PC-9 (cell line): ENCODE data around the gene MACROD2. TPM values are rescaled to one million over a fixed set of nuclear protein-coding genes. Genes with fewer than 3 reads are reported as not detected.

Experiments used
- BruUV-seq: library from RNA; stranded (reverse); fragments of 400-500 nt; replicated peaks from 2 replicates; lab custom pipeline; 2021; lab: Mats Ljungman, UMichigan
- CTCF ChIA-PET: fragments of 300-600 bp; sonication (Branson Sonifier 250); formaldehyde crosslinking; loops from one replicate; lab custom pipeline; 2022; ENCODE audit warnings: antibody characterized with exemption; lab: Charles Lee
- POLR2A ChIA-PET: fragments of 300-600 bp; sonication (Branson Sonifier 250); formaldehyde crosslinking; loops from one replicate; lab custom pipeline; 2022; ENCODE audit warnings: antibody characterized with exemption; ENCODE audit not compliant: unreplicated experiment; lab: Charles Lee
- DNase-seq, 2 experiments: peaks; one replicate each; pipeline versions ENCODE4 v3.0.0 to v3.0.0-alpha.2; 2015 to 2022; ENCODE audit warnings: mixed read lengths in 1 of 2
- H2AFZ ChIP-seq: fragments of 200-600 bp; sonication (generic); 2 replicates; pipeline ENCODE4 v1.8.1; 2017; ENCODE audit warnings: antibody characterized with exemption
- H3F3A ChIP-seq: fragments of 200-600 bp; sonication (generic); 2 replicates; pipeline ENCODE4 v1.8.1; 2017; ENCODE audit warnings: antibody characterized with exemption, mild to moderate bottlenecking, low read depth; ENCODE audit not compliant: insufficient read depth
- H3K27ac ChIP-seq: fragments of 200-600 bp; sonication (generic); 2 replicates; pipeline ENCODE4 v1.6.1; 2016; ENCODE audit warnings: mixed run types
- H3K27me3 ChIP-seq: fragments of 200-600 bp; sonication (generic); 2 replicates; pipeline ENCODE4 v1.6.1; 2016; ENCODE audit warnings: low read depth, mixed run types; ENCODE audit not compliant: insufficient read depth
- H3K36me3 ChIP-seq: fragments of 200-600 bp; sonication (generic); 2 replicates; pipeline ENCODE4 v1.6.1; 2016; ENCODE audit warnings: low read depth, mixed run types
- H3K4me1 ChIP-seq: fragments of 200-600 bp; sonication (generic); replicated peaks from 2 replicates; pipeline ENCODE4 v1.6.1; 2016; ENCODE audit warnings: mixed run types; ENCODE audit not compliant: insufficient read depth
- H3K4me2 ChIP-seq: fragments of 200-600 bp; sonication (generic); 2 replicates; pipeline ENCODE4 v1.6.1; 2017; ENCODE audit warnings: mixed run types
- H3K4me3 ChIP-seq: fragments of 200-600 bp; sonication (generic); 2 replicates; pipeline ENCODE4 v1.6.1; 2016; ENCODE audit warnings: mixed run types
- H3K79me2 ChIP-seq: fragments of 200-600 bp; sonication (generic); 2 replicates; pipeline ENCODE4 v1.6.1; 2017; ENCODE audit warnings: low read depth, mixed run types
- H3K9me2 ChIP-seq: fragments of 200-600 bp; sonication (generic); 2 replicates; pipeline ENCODE4 v1.8.1; 2017; ENCODE audit warnings: mild to moderate bottlenecking; ENCODE audit not compliant: insufficient read depth
- H3K9me3 ChIP-seq: fragments of 200-600 bp; sonication (generic); 2 replicates; pipeline ENCODE4 v1.8.1; 2016; ENCODE audit warnings: low read depth; ENCODE audit not compliant: insufficient read depth
- H4K20me1 ChIP-seq: fragments of 200-600 bp; sonication (generic); 2 replicates; pipeline ENCODE4 v1.8.1; 2017; ENCODE audit not compliant: insufficient read depth
- CTCF ChIP-seq: fragments of 200-600 bp; sonication (generic); conservative IDR thresholded peaks from 2 replicates; pipeline ENCODE4 v1.6.1; 2017; ENCODE audit warnings: mixed run types, antibody characterized with exemption, mild to moderate bottlenecking, moderate library complexity
- EZH2 ChIP-seq: fragments of 200-600 bp; sonication (generic); IDR thresholded peaks from 2 replicates; pipeline ENCODE4 v1.8.0; 2017; ENCODE audit warnings: antibody characterized with exemption, low read depth
- intact Hi-C: fragments of 100-400 bp; cut with micrococcal nuclease; formaldehyde crosslinking; loops from one replicate; pipeline ENCODE4 v1.10.0; 2022; ENCODE audit not compliant: unreplicated experiment
- total RNA-seq: library from RNA; stranded (reverse); gene quantifications from 2 replicates; pipeline ENCODE4 v1.2.3, GENCODE V29; 2021

Gene MACROD2
- total RNA-seq, 1 experiment from 2014 or later, result 11.4 TPM

GRCh38 chr20:15579688-15580087 is 1584.4 kb downstream of the MACROD2 start:
- Histone ChIP-seq H4K20me1 (no peaks in the 10 kb centered on the region), H3K27me3 (no peaks in the 10 kb centered on the region), H3K4me1 (no peaks in the 10 kb centered on the region), H2AFZ (no peak overlapping the region), H3K4me3 (no peak overlapping the region), H3K36me3 (no peaks in the 10 kb centered on the region), H3K27ac (no peak overlapping the region), H3K9me2 (no peaks in the 10 kb centered on the region), H3K9me3 (no peaks in the 10 kb centered on the region), H3K79me2 (no peaks in the 10 kb centered on the region), H3F3A (no peaks in the 10 kb centered on the region), H3K4me2 (no peak overlapping the region)
- no peak for TF ChIP-seq CTCF
- TF ChIP-seq EZH2, result no peak
- no TSS peak for BruUV-seq
- no peak for DNase-seq
- CTCF ChIA-PET, result no interaction called here
- intact Hi-C loops, result no loop called here
- POLR2A ChIA-PET, result no interaction called here

- POLR2A ChIA-PET, result no interaction called here
- no peak for DNase-seq
- Histone ChIP-seq H4K20me1 (no peaks in the 10 kb centered on the region), H3K79me2 (no peaks in the 10 kb centered on the region), H3K4me1 (no peaks in the 10 kb centered on the region), H3K27ac (no peak overlapping the region), H2AFZ (no peak overlapping the region), H3K4me3 (no peak overlapping the region), H3K4me2 (no peak overlapping the region), H3K27me3 (no peaks in the 10 kb centered on the region), H3K36me3 (no peaks in the 10 kb centered on the region), H3K9me3 (no peaks in the 10 kb centered on the region), H3K9me2 (no peaks in the 10 kb centered on the region), H3F3A (no peaks in the 10 kb centered on the region)
- CTCF ChIA-PET, result no interaction called here
- BruUV-seq, result no TSS peak
- intact Hi-C loops, result no loop called here
- TF ChIP-seq CTCF (no peak), EZH2 (no peak)
Measured at GRCh38 chr20:15582146-15582760, 1586.9 kb downstream of the MACROD2 start.

GRCh38 chr20:15584507-15584906 is 1589.2 kb downstream of the MACROD2 start:
- H3K27me3 ChIP-seq, result no peaks in the 10 kb centered on the region
- no peaks in the 10 kb centered on the region for H3K36me3 ChIP-seq
- no peaks in the 10 kb centered on the region for H3K4me1 ChIP-seq
- H4K20me1 ChIP-seq, result no peaks in the 10 kb centered on the region
- H2AFZ ChIP-seq, result no peak overlapping the region
- BruUV-seq, result no TSS peak
- H3K9me2 ChIP-seq, result no peaks in the 10 kb centered on the region
- H3K4me3 ChIP-seq, result no peak overlapping the region
- H3K4me2 ChIP-seq, result no peak overlapping the region
- intact Hi-C loops, result no loop called here
- H3K79me2 ChIP-seq, result no peaks in the 10 kb centered on the region
- no peaks in the 10 kb centered on the region for H3F3A ChIP-seq
- no peak for DNase-seq
- ChIA-PET CTCF (no interaction called here), POLR2A (no interaction called here)
- TF ChIP-seq CTCF (no peak), EZH2 (no peak)
- H3K27ac ChIP-seq, result no peak overlapping the region
- H3K9me3 ChIP-seq, result no peaks in the 10 kb centered on the region
